H1 (cell line): ENCODE measurements around the gene NUDT3. TPM values are rescaled to one million over a fixed set of nuclear protein-coding genes. Genes with fewer than 3 reads are reported as not detected.

Source experiments
- ASH2L ChIP-seq: fragments of 200-600, 300-600 bp; sonication (generic); IDR thresholded peaks from one replicate; pipeline ENCODE4 v1.7.1; 2017; ENCODE audit warnings: low read length
- HDAC6 ChIP-seq: IDR thresholded peaks from one replicate; pipeline ENCODE4 v1.7.1; 2012; ENCODE audit warnings: low read depth, mild to moderate bottlenecking, inconsistent platforms, low read length, moderate library complexity
- JUN ChIP-seq: IDR thresholded peaks from 2 replicates; pipeline ENCODE4 v1.6.1; 2011; ENCODE audit warnings: low read depth, mild to moderate bottlenecking, improper control_type of control experiment, low read length
- POLR2A ChIP-seq, 2 experiments: IDR thresholded peaks; 1 replicate in 1 of 2; 2 replicates in 1 of 2; pipeline ENCODE4 v1.6.1; 2011; ENCODE audit warnings: low read depth in 2 of 2, low read length in 2 of 2, mild to moderate bottlenecking in 2 of 2; ENCODE audit errors: control extremely low read depth in 1 of 2
- RNF2 ChIP-seq: fragments of 200-900, 300-1000 bp; sonication (generic); IDR thresholded peaks from 2 replicates; pipeline ENCODE4 v1.7.1; 2016; ENCODE audit warnings: borderline replicate concordance, low read depth, mild to moderate bottlenecking, antibody characterized with exemption, low read length; ENCODE audit not compliant: poor library complexity, severe bottlenecking; ENCODE audit errors: missing control alignments
- SP4 ChIP-seq: IDR thresholded peaks from 2 replicates; pipeline ENCODE4 v1.6.1; 2012; ENCODE audit warnings: low read length, inconsistent platforms
- TAF7 ChIP-seq: optimal IDR thresholded peaks from 2 replicates; pipeline ENCODE3; 2011; ENCODE audit warnings: low read depth, mild to moderate bottlenecking, inconsistent platforms, low read length, moderate library complexity, borderline replicate concordance
- TEAD4 ChIP-seq: IDR thresholded peaks from 2 replicates; pipeline ENCODE4 v1.6.1; 2012; ENCODE audit warnings: low read depth, low read length, inconsistent platforms, mixed read lengths
- YY1 ChIP-seq: IDR thresholded peaks from 2 replicates; pipeline ENCODE4 v1.6.1; 2011; ENCODE audit warnings: low read depth, mild to moderate bottlenecking, low read length
- polyA plus RNA-seq, 7 experiments: library from polyadenylated mRNA; depleted of rRNA in 3 of 7; stranded (reverse) in 5 of 7; unstranded in 2 of 7; fragments of >200 nt in 5 of 7; fragments of 200-250 nt in 2 of 7; gene quantifications; 1 replicate in 5 of 7; 2 replicates in 1 of 7; 4 replicates in 1 of 7; pipeline versions ENCODE4 v1.2.1 to v1.2.3, GENCODE V29; 2011 to 2013; ENCODE audit warnings: missing spikeins in 2 of 7, mixed read lengths in 2 of 7
- total RNA-seq: library from RNA; stranded (reverse); fragmentation: NEBNext Ultra II Directional; extraction: Animal tissue kit (Norgen Biotek cat#: 25700); gene quantifications from 2 replicates; pipeline ENCODE4 v1.2.1, GENCODE V29; 2021

Gene NUDT3
- total and polyA plus RNA-seq, 2 of the 8 experiments (the other 6 are each of a cell fraction or from before 2014, with no cell fraction given), result 14.1 to 36.9 TPM

GRCh38 chr6:34350137-34350933 is 42.1 kb downstream of the NUDT3 start (continued):
- TF ChIP-seq RNF2 (no peak), HDAC6 (no peak), JUN (no peak), ASH2L (no peak), TEAD4 (no peak), POLR2A (IDR thresholded peaks at IDR 0.05; ENCODE audit: control extremely low read depth in 1 of 2, low read depth in 2 of 2, low read length in 2 of 2) (no peak), SP4 (no peak), YY1 (no peak), TAF7 (no peak)
